ENCODE data around the gene CD40LG. TPM values are rescaled to one million over a fixed set of nuclear protein-coding genes. Genes with fewer than 3 reads are reported as not detected.

Gene CD40LG
- total RNA-seq, 4 donors from 2014 or later, result 0.20 to 1.3 TPM; not detected in 2

GRCh38 chrX:136689436-136689835, 41.5 kb downstream of the CD40LG start:
- no peak for DNase-seq (ENCODE audit: low spot score in 2 of 2)
- Histone ChIP-seq H3K9me3 (no peaks in the 10 kb centered on the region), H3K4me1 (no peaks in the 10 kb centered on the region), H3K4me3 (no peak overlapping the region), H3K27me3 (peaks cover 0 to 12% of the 10 kb centered on the region in 2 donors), H3K36me3 (peaks cover 0 to 13% (median 0%) of the 10 kb centered on the region in 3 donors), H3K27ac (no peak overlapping the region)
- TF ChIP-seq CTCF (IDR thresholded peaks at IDR 0.05) (no peak), EP300 (IDR thresholded peaks at IDR 0.05) (no peak), POLR2A (IDR thresholded peaks at IDR 0.05) (no peak)
- 41 to 55% methylated on average over 5 to 6 of the region's 6 CpGs for WGBS, 2 donors

GRCh38 chrX:136691028-136691809, 43.3 kb downstream of the CD40LG start:
- H3K36me3 ChIP-seq, result peaks cover 0 to 13% (median 0%) of the 10 kb centered on the region in 3 donors
- WGBS, 2 donors, result 62 to 80% methylated on average over 3 of the region's 3 CpGs
- H3K27me3 ChIP-seq, result peaks cover 0 to 4% of the 10 kb centered on the region in 2 donors
- no peaks in the 10 kb centered on the region for H3K4me1 ChIP-seq
- no peak for DNase-seq (ENCODE audit: low spot score in 2 of 2)
- no peaks in the 10 kb centered on the region for H3K9me3 ChIP-seq
- TF ChIP-seq POLR2A (IDR thresholded peaks at IDR 0.05) (no peak), EP300 (IDR thresholded peaks at IDR 0.05) (no peak), CTCF (IDR thresholded peaks at IDR 0.05) (no peak)
- H3K4me3 ChIP-seq, result no peak overlapping the region
- no peak overlapping the region for H3K27ac ChIP-seq

- peaks cover 0 to 13% (median 0%) of the 10 kb centered on the region in 3 donors for H3K36me3 ChIP-seq
- WGBS, 2 donors, result 78 to 93% methylated on average over 4 of the region's 4 CpGs
Measured at GRCh38 chrX:136692271-136692670, 44.3 kb downstream of the CD40LG start.

GRCh38 chrX:136694431-136695087, 46.6 kb downstream of the CD40LG start:
- WGBS, 2 donors, result 26 to 36% methylated on average over 8 of the region's 8 CpGs
- peaks cover 0 to 3% (median 0%) of the 10 kb centered on the region in 3 donors for H3K36me3 ChIP-seq
- TF ChIP-seq EP300 (IDR thresholded peaks at IDR 0.05) (no peak), CTCF (IDR thresholded peaks at IDR 0.05) (peak; percentile 29 to 69 (median 59))
- no peak for DNase-seq (ENCODE audit: low spot score in 2 of 2)
- no peaks in the 10 kb centered on the region for H3K4me1 ChIP-seq
- H3K27ac ChIP-seq, result no peak overlapping the region
- H3K4me3 ChIP-seq, result no peak overlapping the region
- H3K27me3 ChIP-seq, result peaks cover 0 to 4% of the 10 kb centered on the region in 2 donors
- no peaks in the 10 kb centered on the region for H3K9me3 ChIP-seq

More at GRCh38 chrX:136692271-136692670, 44.3 kb downstream of the CD40LG start:
- TF ChIP-seq POLR2A (IDR thresholded peaks at IDR 0.05) (no peak), CTCF (IDR thresholded peaks at IDR 0.05) (no peak), EP300 (IDR thresholded peaks at IDR 0.05) (no peak)
- no peak for DNase-seq (ENCODE audit: low spot score in 2 of 2)
- Histone ChIP-seq H3K27me3 (peaks cover 0 to 4% of the 10 kb centered on the region in 2 donors), H3K4me1 (no peaks in the 10 kb centered on the region), H3K4me3 (no peak overlapping the region), H3K9me3 (no peaks in the 10 kb centered on the region), H3K27ac (no peak overlapping the region)

GRCh38 chrX:136697156-136697555, 49.2 kb downstream of the CD40LG start:
- 50 to 63% methylated on average over 1 of the region's 1 CpG for WGBS, 2 donors
- peaks cover 0 to 4% of the 10 kb centered on the region in 2 donors for H3K27me3 ChIP-seq
- H3K4me1 ChIP-seq, result no peaks in the 10 kb centered on the region
- H3K27ac ChIP-seq, result no peak overlapping the region
- TF ChIP-seq EP300 (IDR thresholded peaks at IDR 0.05) (no peak), CTCF (IDR thresholded peaks at IDR 0.05) (no peak), POLR2A (IDR thresholded peaks at IDR 0.05) (no peak)
- DNase-seq (ENCODE audit: low spot score in 2 of 2), result no peak
- no peak overlapping the region for H3K4me3 ChIP-seq
- H3K9me3 ChIP-seq, result no peaks in the 10 kb centered on the region
- H3K36me3 ChIP-seq, result peaks cover 0 to 5% (median 0%) of the 10 kb centered on the region in 3 donors

All from tibial nerve (tissue), 4 donors.